Mesenchymal stem cell (in vitro differentiated cells and primary cell): ENCODE data around the gene AKNAD1.

ENCODE experiments used
- DNase-seq: peaks from one replicate; pipeline ENCODE4 v3.0.0-alpha.2; 2013
- H2AFZ ChIP-seq: one replicate; pipeline ENCODE4 v1.6.1; 2013; ENCODE audit warnings: low read depth, mild to moderate bottlenecking, control low read depth, inconsistent platforms, low read length, moderate library complexity
- H2AK5ac ChIP-seq: 2 replicates; pipeline ENCODE4 v1.6.1; 2013; ENCODE audit warnings: low read length, moderate library complexity, mild to moderate bottlenecking, inconsistent platforms; ENCODE audit not compliant: severe bottlenecking
- H2BK120ac ChIP-seq: one replicate; pipeline ENCODE4 v1.6.1; 2013; ENCODE audit warnings: low read depth, mild to moderate bottlenecking, inconsistent platforms, low read length, moderate library complexity
- H2BK12ac ChIP-seq, 2 experiments: one replicate each; pipeline ENCODE4 v1.6.1; 2013; ENCODE audit warnings: inconsistent platforms in 2 of 2, low read length in 2 of 2, mild to moderate bottlenecking in 2 of 2, moderate library complexity in 2 of 2, control low read depth in 1 of 2
- H2BK15ac ChIP-seq: one replicate; pipeline ENCODE4 v1.6.1; 2013; ENCODE audit warnings: mild to moderate bottlenecking, low read depth, inconsistent platforms; ENCODE audit not compliant: poor library complexity, severe bottlenecking
- H2BK5ac ChIP-seq: 2 replicates; pipeline ENCODE4 v1.6.1; 2013; ENCODE audit warnings: low read depth, mild to moderate bottlenecking, low read length, control low read depth, inconsistent platforms; ENCODE audit not compliant: poor library complexity, severe bottlenecking
- H3K14ac ChIP-seq, 2 experiments: one replicate each; pipeline ENCODE4 v1.6.1; 2013; ENCODE audit warnings: inconsistent platforms in 2 of 2, low read length in 2 of 2, control low read depth in 1 of 2, mild to moderate bottlenecking in 1 of 2, moderate library complexity in 1 of 2
- H3K18ac ChIP-seq, 2 experiments: one replicate each; pipeline ENCODE4 v1.6.1; 2013; ENCODE audit warnings: inconsistent platforms in 2 of 2, low read length in 2 of 2, control low read depth in 1 of 2, low read depth in 1 of 2, mild to moderate bottlenecking in 1 of 2
- H3K23ac ChIP-seq, 2 experiments: one replicate each; pipeline ENCODE4 v1.6.1; 2013; ENCODE audit warnings: inconsistent platforms in 2 of 2, low read length in 2 of 2, mild to moderate bottlenecking in 2 of 2, moderate library complexity in 2 of 2, control low read depth in 1 of 2
- H3K27ac ChIP-seq: 2 replicates; pipeline ENCODE4 v1.5.1; 2013; ENCODE audit warnings: mild to moderate bottlenecking, moderate library complexity, low read length, control low read depth, inconsistent platforms; ENCODE audit not compliant: poor library complexity, severe bottlenecking
- H3K27me3 ChIP-seq, 2 experiments: 2 replicates each; pipeline versions ENCODE4 v1.6.1 to v1.7.0; 2013; ENCODE audit warnings: low read length in 2 of 2, mild to moderate bottlenecking in 2 of 2, moderate library complexity in 2 of 2, control low read depth in 1 of 2, inconsistent platforms in 1 of 2; ENCODE audit not compliant: control insufficient read depth in 1 of 2, insufficient read depth in 1 of 2
- H3K36me3 ChIP-seq, 2 experiments: 2 replicates each; pipeline versions ENCODE4 v1.6.1 to v1.7.0; 2013; ENCODE audit warnings: low read length in 2 of 2, control low read depth in 1 of 2, inconsistent platforms in 1 of 2, low read depth in 1 of 2, mild to moderate bottlenecking in 1 of 2; ENCODE audit not compliant: insufficient read depth in 2 of 2, control insufficient read depth in 1 of 2
- H3K4ac ChIP-seq, 2 experiments: one replicate each; pipeline ENCODE4 v1.6.1; 2013; ENCODE audit warnings: inconsistent platforms in 2 of 2, low read length in 2 of 2, mild to moderate bottlenecking in 2 of 2, moderate library complexity in 2 of 2, control low read depth in 1 of 2, low read depth in 1 of 2
- H3K4me1 ChIP-seq: 2 replicates; pipeline ENCODE4 v1.6.1; 2013; ENCODE audit warnings: low read depth, low read length, control low read depth; ENCODE audit not compliant: control insufficient read depth, insufficient read depth
- H3K4me2 ChIP-seq: 2 replicates; pipeline ENCODE4 v1.6.1; 2013; ENCODE audit warnings: low read length, mild to moderate bottlenecking, inconsistent platforms; ENCODE audit not compliant: poor library complexity, severe bottlenecking
- H3K4me3 ChIP-seq, 2 experiments: 2 replicates each; pipeline versions ENCODE4 v1.5.1 to v1.7.0; 2013; ENCODE audit warnings: low read length in 2 of 2, mild to moderate bottlenecking in 2 of 2, control low read depth in 1 of 2, low read depth in 1 of 2; ENCODE audit not compliant: insufficient read depth in 1 of 2
- H3K79me1 ChIP-seq: replicated peaks from 2 replicates; pipeline ENCODE4 v1.6.1; 2013; ENCODE audit warnings: mild to moderate bottlenecking, control low read depth, low read length, inconsistent platforms; ENCODE audit not compliant: poor library complexity, severe bottlenecking
- H3K9ac ChIP-seq: 2 replicates; pipeline ENCODE4 v1.7.0; 2013; ENCODE audit warnings: mild to moderate bottlenecking, low read length, moderate library complexity
- H3K9me3 ChIP-seq: 2 replicates; pipeline ENCODE4 v1.7.0; 2013; ENCODE audit warnings: mild to moderate bottlenecking, low read length; ENCODE audit not compliant: control insufficient read depth
- H4K8ac ChIP-seq: one replicate; pipeline ENCODE4 v1.6.1; 2013; ENCODE audit warnings: inconsistent platforms, mild to moderate bottlenecking, low read length, moderate library complexity
- H4K91ac ChIP-seq: one replicate; pipeline ENCODE4 v1.6.1; 2013; ENCODE audit warnings: mild to moderate bottlenecking, low read length, inconsistent platforms
- WGBS: methylation state at CpG from one replicate; pipeline ENCODE4 v1.1.7; 2013; ENCODE audit warnings: mixed read lengths; 5-methylcytosine and 5-hydroxymethylcytosine counted together

AKNAD1 gene

GRCh38 chr1:108780937-108781574 lies 75.8 kb downstream of the AKNAD1 start:
- WGBS: no CpG with 5 or more reads among the region's 3 CpGs
- no peak overlapping the region for H3K18ac ChIP-seq
- H3K36me3 ChIP-seq: peaks cover 23 to 94% of the 10 kb centered on the region in 2 experiments
- no peak overlapping the region for H2AK5ac ChIP-seq
- H3K4me3 ChIP-seq: no peak overlapping the region
- no peaks in the 10 kb centered on the region for H3K27me3 ChIP-seq
- H3K4me1 ChIP-seq: no peaks in the 10 kb centered on the region
- H2BK15ac ChIP-seq: no peak overlapping the region
- H3K14ac ChIP-seq: no peak overlapping the region
- no peak overlapping the region for H3K27ac ChIP-seq
- no peak overlapping the region for H2BK5ac ChIP-seq
- no peak overlapping the region for H2BK12ac ChIP-seq
- DNase-seq: no peak
- no peak overlapping the region for H4K91ac ChIP-seq
- H4K8ac ChIP-seq: no peak overlapping the region
- no peak overlapping the region for H3K23ac ChIP-seq
- no peak overlapping the region for H3K4me2 ChIP-seq
- no peak overlapping the region for H2AFZ ChIP-seq
- H3K9ac ChIP-seq: no peak overlapping the region
- peaks cover 10% of the 10 kb centered on the region for H3K79me1 ChIP-seq
- no peak overlapping the region for H3K4ac ChIP-seq
- peaks cover 31% of the 10 kb centered on the region for H3K9me3 ChIP-seq
- no peak overlapping the region for H2BK120ac ChIP-seq

- peaks cover 5% of the 10 kb centered on the region for H3K79me1 ChIP-seq
- peaks cover 10 to 94% of the 10 kb centered on the region in 2 experiments for H3K36me3 ChIP-seq
- no peak overlapping the region for H4K8ac ChIP-seq
- H3K4ac ChIP-seq: no peak overlapping the region
- no peak overlapping the region for H3K9ac ChIP-seq
- H3K14ac ChIP-seq: no peak overlapping the region
- H3K27me3 ChIP-seq: no peaks in the 10 kb centered on the region
- no peak overlapping the region for H3K23ac ChIP-seq
- no peak for DNase-seq
- H3K9me3 ChIP-seq: peaks cover 15% of the 10 kb centered on the region
- no peak overlapping the region for H2BK12ac ChIP-seq
- no peak overlapping the region for H2AK5ac ChIP-seq
- H2BK15ac ChIP-seq: no peak overlapping the region
- no peak overlapping the region for H2BK120ac ChIP-seq
- no peak overlapping the region for H2BK5ac ChIP-seq
- no peak overlapping the region for H3K18ac ChIP-seq
- H4K91ac ChIP-seq: no peak overlapping the region
- no peak overlapping the region for H3K4me3 ChIP-seq
- no peak overlapping the region for H2AFZ ChIP-seq
- no peaks in the 10 kb centered on the region for H3K4me1 ChIP-seq
- no peak overlapping the region for H3K4me2 ChIP-seq
- no peak overlapping the region for H3K27ac ChIP-seq
Observed at GRCh38 chr1:108779455-108779854, 77.4 kb downstream of the AKNAD1 start.

GRCh38 chr1:108777839-108778238 lies 79.1 kb downstream of the AKNAD1 start:
- Histone ChIP-seq H3K9me3 (peaks cover 3% of the 10 kb centered on the region), H2BK15ac (no peak overlapping the region), H3K27ac (no peak overlapping the region), H3K18ac (no peak overlapping the region), H4K91ac (no peak overlapping the region), H3K36me3 (peaks cover 10 to 94% of the 10 kb centered on the region in 2 experiments), H2AK5ac (no peak overlapping the region), H3K9ac (no peak overlapping the region), H3K79me1 (peaks cover 8% of the 10 kb centered on the region), H2BK12ac (no peak overlapping the region), H3K27me3 (no peaks in the 10 kb centered on the region), H2AFZ (no peak overlapping the region), H3K4me3 (no peak overlapping the region), H3K23ac (no peak overlapping the region), H2BK120ac (no peak overlapping the region), H3K4me2 (no peak overlapping the region), H3K4me1 (no peaks in the 10 kb centered on the region), H3K14ac (no peak overlapping the region), H3K4ac (no peak overlapping the region), H4K8ac (no peak overlapping the region), H2BK5ac (no peak overlapping the region)
- DNase-seq: no peak

- Histone ChIP-seq H4K91ac (no peak overlapping the region), H3K4ac (no peak overlapping the region), H3K4me1 (no peaks in the 10 kb centered on the region), H3K4me2 (no peak overlapping the region), H2BK120ac (no peak overlapping the region), H3K36me3 (peaks cover 12 to 78% of the 10 kb centered on the region in 2 experiments), H3K23ac (no peak overlapping the region), H3K18ac (no peak overlapping the region), H2BK12ac (no peak overlapping the region), H3K79me1 (peaks cover 29% of the 10 kb centered on the region), H3K27ac (no peak overlapping the region), H3K14ac (no peak overlapping the region), H2AFZ (no peak overlapping the region), H3K9me3 (no peaks in the 10 kb centered on the region), H2BK15ac (no peak overlapping the region), H2BK5ac (no peak overlapping the region), H2AK5ac (no peak overlapping the region), H3K4me3 (no peak overlapping the region), H3K9ac (no peak overlapping the region), H3K27me3 (no peaks in the 10 kb centered on the region), H4K8ac (no peak overlapping the region)
- DNase-seq: no peak
- 100% methylated on average over 2 of the region's 3 CpGs for WGBS
Observed at GRCh38 chr1:108767708-108768107, 89.2 kb downstream of the AKNAD1 start.
